Activated CD8-positive, alpha-beta T cell treated with anti-CD3 and anti-CD28 coated beads for 36 hours (primary cell): ENCODE results near the gene NIM1K. TPM values are rescaled to one million over a fixed set of nuclear protein-coding genes. Genes with fewer than 3 reads are reported as not detected.

Experiments
- total RNA-seq, 2 experiments: library from RNA; stranded (reverse); gene quantifications; one replicate each; pipeline ENCODE4 v1.2.3, GENCODE V29; 2021

The NIM1K gene
- total RNA-seq, 2 experiments from 2014 or later: 2.1 to 3.2 TPM

Other genes starting within 250 kb of the NIM1K start
- 10 to 100 TPM in 1 of 2 experiments, 1 to 10 TPM in 1; 8.0 to 10.4 TPM for gene ANXA2R, start 151.9 kb upstream of the NIM1K start, total RNA-seq
- gene ZNF131, start 71.3 kb upstream of the NIM1K start, total RNA-seq: 10 to 100 TPM; 34.8 to 36.6 TPM
- 10 to 100 TPM; 63.6 to 65.7 TPM for gene HMGCS1, start 121.2 kb downstream of the NIM1K start, total RNA-seq
- 10 to 100 TPM; 12.4 to 15.0 TPM for gene CCL28, start 220.2 kb downstream of the NIM1K start, total RNA-seq